WTC11 (cell line): ENCODE results near the gene GJD3.

Experiments
- ARID4B ChIP-seq: sonication (generic); formaldehyde crosslinking; IDR thresholded peaks from 2 replicates; pipeline ENCODE4 v1.8.0; 2023; ENCODE audit warnings: missing genetic modification reagents, mild to moderate bottlenecking, borderline replicate concordance
- CTCF ChIP-seq: fragments of 200-600 bp; IDR thresholded peaks from 2 replicates; pipeline ENCODE4 v1.8.0; 2022; ENCODE audit warnings: antibody characterized with exemption
- E2F4 ChIP-seq: sonication (generic); formaldehyde crosslinking; IDR thresholded peaks from 2 replicates; pipeline ENCODE4 v1.8.1; 2022; ENCODE audit warnings: low read depth, mild to moderate bottlenecking, moderate library complexity, missing genetic modification reagents, borderline replicate concordance
- FOXK1 ChIP-seq: sonication (generic); formaldehyde crosslinking; IDR thresholded peaks from 2 replicates; pipeline ENCODE4 v1.8.0; 2022; ENCODE audit warnings: mild to moderate bottlenecking, moderate library complexity, missing genetic modification reagents
- NFE2L1 ChIP-seq: sonication (generic); formaldehyde crosslinking; IDR thresholded peaks from 2 replicates; pipeline ENCODE4 v1.8.1; 2023; ENCODE audit warnings: missing genetic modification reagents
- PRDM15 ChIP-seq: sonication (generic); formaldehyde crosslinking; IDR thresholded peaks from 2 replicates; pipeline ENCODE4 v1.8.0; 2022; ENCODE audit warnings: missing genetic modification reagents
- SP1 ChIP-seq: sonication (generic); formaldehyde crosslinking; conservative IDR thresholded peaks from 2 replicates; pipeline ENCODE4 v1.8.1; 2022; ENCODE audit warnings: missing genetic modification reagents
- TEAD4 ChIP-seq: sonication (generic); formaldehyde crosslinking; IDR thresholded peaks from 2 replicates; pipeline ENCODE4 v1.8.0; 2022; ENCODE audit warnings: mild to moderate bottlenecking, missing genetic modification reagents
- USF2 ChIP-seq: sonication (generic); formaldehyde crosslinking; IDR thresholded peaks from 2 replicates; pipeline ENCODE4 v1.8.1; 2023; ENCODE audit warnings: mild to moderate bottlenecking, missing genetic modification reagents, moderate library complexity

GRCh38 chr17:40329839-40330794 lies 34.4 kb downstream of the GJD3 start:
- TF ChIP-seq PRDM15 (CRISPR knock-in tag) (no peak), CTCF (no peak), TEAD4 (CRISPR knock-in tag) (no peak), E2F4 (CRISPR knock-in tag) (no peak), SP1 (CRISPR knock-in tag) (no peak), NFE2L1 (no peak), ARID4B (no peak), USF2 (no peak), FOXK1 (CRISPR knock-in tag) (no peak)
